Measurements from ENCODE around the gene RANBP17.

The RANBP17 gene

GRCh38 chr5:171311322-171312077 is 449.7 kb downstream of the RANBP17 start:
- no peaks in the 10 kb centered on the region for H3K9me3 ChIP-seq (ENCODE audit: control insufficient read depth, insufficient read depth, low read length)
- peak overlapping the region; percentile 39; the same call in 1 of the 2 replicates for H3K9ac ChIP-seq (ENCODE audit: low read depth, low read length)
- H3K4me1 ChIP-seq (ENCODE audit: insufficient read depth, low read length) = peaks cover 8% of the 10 kb centered on the region
- H3K36me3 ChIP-seq (ENCODE audit: insufficient read depth, low read length) = no peaks in the 10 kb centered on the region

GRCh38 chr5:171312129-171312974 is 450.5 kb downstream of the RANBP17 start:
- H3K36me3 ChIP-seq (ENCODE audit: insufficient read depth, low read length) = no peaks in the 10 kb centered on the region
- peaks cover 8% of the 10 kb centered on the region for H3K4me1 ChIP-seq (ENCODE audit: insufficient read depth, low read length)
- H3K9me3 ChIP-seq (ENCODE audit: control insufficient read depth, insufficient read depth, low read length) = no peaks in the 10 kb centered on the region
- peak overlapping the region; percentile 39; the same call in 1 of the 2 replicates for H3K9ac ChIP-seq (ENCODE audit: low read depth, low read length)

GRCh38 chr5:171313481-171314206 is 451.8 kb downstream of the RANBP17 start:
- Histone ChIP-seq H3K4me1 (ENCODE audit: insufficient read depth, low read length) (peaks cover 6% of the 10 kb centered on the region), H3K36me3 (ENCODE audit: insufficient read depth, low read length) (no peaks in the 10 kb centered on the region), H3K9ac (ENCODE audit: low read depth, low read length) (no peak overlapping the region; the same call in 1 of the 2 replicates), H3K9me3 (ENCODE audit: control insufficient read depth, insufficient read depth, low read length) (no peaks in the 10 kb centered on the region)

- H3K36me3 ChIP-seq (ENCODE audit: insufficient read depth, low read length) = no peaks in the 10 kb centered on the region
- no peaks in the 10 kb centered on the region for H3K9me3 ChIP-seq (ENCODE audit: control insufficient read depth, insufficient read depth, low read length)
- peaks cover 6% of the 10 kb centered on the region for H3K4me1 ChIP-seq (ENCODE audit: insufficient read depth, low read length)
- no peak overlapping the region; the same call in 1 of the 2 replicates for H3K9ac ChIP-seq (ENCODE audit: low read depth, low read length)
Measured at GRCh38 chr5:171314728-171315385, 453.0 kb downstream of the RANBP17 start.

- Histone ChIP-seq H3K9ac (ENCODE audit: low read depth, low read length) (no peak overlapping the region; the same call in 1 of the 2 replicates), H3K9me3 (ENCODE audit: control insufficient read depth, insufficient read depth, low read length) (no peaks in the 10 kb centered on the region), H3K36me3 (ENCODE audit: insufficient read depth, low read length) (no peaks in the 10 kb centered on the region), H3K4me1 (ENCODE audit: insufficient read depth, low read length) (peaks cover 6% of the 10 kb centered on the region)
Measured at GRCh38 chr5:171315386-171315891, 453.6 kb downstream of the RANBP17 start.

GRCh38 chr5:171315925-171316257 is 454.1 kb downstream of the RANBP17 start:
- Histone ChIP-seq H3K4me1 (ENCODE audit: insufficient read depth, low read length) (peaks cover 6% of the 10 kb centered on the region), H3K36me3 (ENCODE audit: insufficient read depth, low read length) (no peaks in the 10 kb centered on the region), H3K9me3 (ENCODE audit: control insufficient read depth, insufficient read depth, low read length) (no peaks in the 10 kb centered on the region), H3K9ac (ENCODE audit: low read depth, low read length) (no peak overlapping the region; the same call in 1 of the 2 replicates)

GRCh38 chr5:171316258-171317121 is 454.7 kb downstream of the RANBP17 start:
- H3K4me1 ChIP-seq (ENCODE audit: insufficient read depth, low read length) = peaks cover 6% of the 10 kb centered on the region
- peak overlapping the region; percentile 9; the same call in 1 of the 2 replicates for H3K9ac ChIP-seq (ENCODE audit: low read depth, low read length)
- no peaks in the 10 kb centered on the region for H3K9me3 ChIP-seq (ENCODE audit: control insufficient read depth, insufficient read depth, low read length)
- H3K36me3 ChIP-seq (ENCODE audit: insufficient read depth, low read length) = no peaks in the 10 kb centered on the region

- Histone ChIP-seq H3K36me3 (ENCODE audit: insufficient read depth, low read length) (no peaks in the 10 kb centered on the region), H3K9ac (ENCODE audit: low read depth, low read length) (no peak overlapping the region), H3K9me3 (ENCODE audit: control insufficient read depth, insufficient read depth, low read length) (no peaks in the 10 kb centered on the region), H3K4me1 (ENCODE audit: insufficient read depth, low read length) (peaks cover 6% of the 10 kb centered on the region)
Measured at GRCh38 chr5:171317230-171317629, 455.4 kb downstream of the RANBP17 start.

- H3K9me3 ChIP-seq (ENCODE audit: control insufficient read depth, insufficient read depth, low read length) = no peaks in the 10 kb centered on the region
- H3K9ac ChIP-seq (ENCODE audit: low read depth, low read length) = no peak overlapping the region; the same call in 1 of the 2 replicates
- no peaks in the 10 kb centered on the region for H3K36me3 ChIP-seq (ENCODE audit: insufficient read depth, low read length)
- H3K4me1 ChIP-seq (ENCODE audit: insufficient read depth, low read length) = peaks cover 3% of the 10 kb centered on the region; the same call in 1 of the 2 replicates
Measured at GRCh38 chr5:171318026-171318425, 456.2 kb downstream of the RANBP17 start.

- H3K4me1 ChIP-seq (ENCODE audit: insufficient read depth, low read length) = peaks cover 3% of the 10 kb centered on the region; the same call in 1 of the 2 replicates
- H3K36me3 ChIP-seq (ENCODE audit: insufficient read depth, low read length) = no peaks in the 10 kb centered on the region
- no peak overlapping the region for H3K9ac ChIP-seq (ENCODE audit: low read depth, low read length)
- H3K9me3 ChIP-seq (ENCODE audit: control insufficient read depth, insufficient read depth, low read length) = no peaks in the 10 kb centered on the region
Measured at GRCh38 chr5:171321447-171321846, 459.6 kb downstream of the RANBP17 start.

GRCh38 chr5:171322527-171322926 is 460.7 kb downstream of the RANBP17 start:
- Histone ChIP-seq H3K9me3 (ENCODE audit: control insufficient read depth, insufficient read depth, low read length) (no peaks in the 10 kb centered on the region), H3K4me1 (ENCODE audit: insufficient read depth, low read length) (peaks cover 3% of the 10 kb centered on the region; the same call in 1 of the 2 replicates), H3K9ac (ENCODE audit: low read depth, low read length) (no peak overlapping the region), H3K36me3 (ENCODE audit: insufficient read depth, low read length) (no peaks in the 10 kb centered on the region)

GRCh38 chr5:171323007-171323406 is 461.2 kb downstream of the RANBP17 start:
- Histone ChIP-seq H3K36me3 (ENCODE audit: insufficient read depth, low read length) (no peaks in the 10 kb centered on the region), H3K4me1 (ENCODE audit: insufficient read depth, low read length) (no peaks in the 10 kb centered on the region), H3K9ac (ENCODE audit: low read depth, low read length) (no peak overlapping the region), H3K9me3 (ENCODE audit: control insufficient read depth, insufficient read depth, low read length) (no peaks in the 10 kb centered on the region)
